Measurements from ENCODE around the gene OTUB1.

OTUB1 gene

DNA sequence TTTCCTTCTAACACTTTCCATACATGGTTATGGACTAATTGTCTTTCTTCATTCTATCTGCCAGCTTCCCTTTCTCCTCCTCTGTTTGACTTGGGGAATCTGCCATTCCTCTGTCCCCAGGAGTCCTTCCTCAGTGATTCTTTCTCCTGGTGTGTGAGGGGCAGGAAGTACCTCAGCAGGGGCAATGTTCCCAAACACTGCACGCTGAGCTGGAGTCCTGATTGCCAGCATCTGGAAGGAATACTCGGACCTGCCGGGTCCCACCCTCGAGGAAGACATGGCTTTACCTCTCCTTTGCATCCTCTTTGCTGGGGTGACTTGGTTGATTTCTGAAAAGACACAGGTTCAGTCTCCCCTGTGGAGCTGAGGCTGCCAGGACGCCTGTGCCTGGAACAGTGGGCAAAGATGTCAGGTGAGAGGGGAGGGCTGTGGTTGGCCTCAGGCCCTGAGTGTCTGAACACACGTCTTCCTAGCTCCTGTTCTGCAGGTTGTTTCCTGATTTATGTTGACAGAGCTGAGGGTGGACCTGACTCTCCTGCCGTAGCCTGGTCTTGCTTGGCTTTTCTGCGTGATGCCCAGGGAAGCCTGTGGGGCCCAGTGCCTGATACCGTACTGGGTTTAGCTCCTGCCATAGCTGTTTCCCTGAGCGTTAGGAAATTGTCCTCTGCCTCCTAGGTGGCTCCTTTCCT lies 7.5 kb upstream of the OTUB1 start:
- no peak for DNase-seq

DNA sequence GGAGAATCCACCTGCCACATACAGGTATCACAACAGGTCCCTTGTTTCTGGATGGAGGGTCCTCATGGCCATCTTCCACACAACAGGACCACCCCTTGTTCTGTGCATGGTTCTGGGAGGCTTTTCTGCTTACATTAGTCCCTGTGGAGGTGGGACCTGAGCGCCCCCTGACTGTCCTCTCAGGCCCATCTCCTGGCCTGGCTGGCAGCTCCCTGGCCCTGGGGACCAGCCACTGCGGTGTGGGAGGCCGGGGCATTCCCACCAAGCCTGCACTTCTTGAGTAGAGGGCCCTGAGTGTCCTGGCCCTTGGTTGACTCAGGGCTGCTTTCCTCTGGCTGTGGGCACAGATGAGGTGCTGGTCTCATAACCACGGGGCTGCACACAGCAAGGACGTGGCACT lies 6.8 kb upstream of the OTUB1 start:
- DNase-seq, result no peak

DNA sequence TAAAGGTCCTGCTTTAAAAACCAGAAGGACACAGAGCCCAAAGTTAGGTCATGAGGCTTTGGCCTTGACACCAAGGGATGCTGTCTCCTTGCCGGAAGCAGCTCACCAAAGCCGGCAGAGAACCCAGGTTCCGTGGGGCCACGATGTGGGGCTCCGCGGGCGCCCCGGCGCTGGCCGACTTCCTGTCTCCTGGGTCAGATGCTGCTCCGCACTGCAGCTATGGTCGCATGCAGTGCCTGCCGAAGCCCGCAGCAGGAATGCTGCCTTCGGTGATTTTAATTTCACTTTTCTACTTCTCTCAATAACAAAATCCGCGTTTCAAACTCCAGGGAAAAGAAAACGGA lies 454 bp upstream of the OTUB1 start:
- DNase-seq, result no peak

DNA sequence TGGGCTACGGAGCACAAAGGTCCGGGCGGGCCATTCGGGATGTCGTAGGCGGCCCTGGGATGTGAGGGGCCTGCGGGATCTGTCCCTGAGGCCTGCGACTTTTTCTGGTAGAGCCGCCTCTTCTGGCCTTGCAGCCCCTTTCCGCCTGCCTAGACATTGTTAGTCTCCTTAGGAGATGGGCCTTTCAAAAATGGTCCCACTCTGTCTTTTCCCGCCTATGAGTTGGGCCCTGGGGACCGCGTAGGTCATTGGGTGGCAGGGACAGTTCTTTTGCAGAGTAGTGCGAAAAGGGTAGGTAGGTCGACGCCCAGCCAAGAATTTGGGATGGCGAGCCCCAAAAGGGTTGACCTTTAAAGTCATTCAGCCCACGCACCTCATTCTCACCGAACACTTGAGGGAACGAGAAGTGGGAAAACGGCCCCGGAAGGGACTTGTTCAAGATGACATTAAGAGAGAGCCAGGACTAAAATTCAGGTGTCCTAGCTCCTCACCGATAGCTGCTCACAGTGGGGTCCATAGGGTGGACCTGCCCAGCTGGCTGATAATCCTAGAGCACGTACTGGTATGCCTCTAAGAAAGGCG lies 785 bp downstream of the OTUB1 start:
- DNase-seq, result no peak

DNA sequence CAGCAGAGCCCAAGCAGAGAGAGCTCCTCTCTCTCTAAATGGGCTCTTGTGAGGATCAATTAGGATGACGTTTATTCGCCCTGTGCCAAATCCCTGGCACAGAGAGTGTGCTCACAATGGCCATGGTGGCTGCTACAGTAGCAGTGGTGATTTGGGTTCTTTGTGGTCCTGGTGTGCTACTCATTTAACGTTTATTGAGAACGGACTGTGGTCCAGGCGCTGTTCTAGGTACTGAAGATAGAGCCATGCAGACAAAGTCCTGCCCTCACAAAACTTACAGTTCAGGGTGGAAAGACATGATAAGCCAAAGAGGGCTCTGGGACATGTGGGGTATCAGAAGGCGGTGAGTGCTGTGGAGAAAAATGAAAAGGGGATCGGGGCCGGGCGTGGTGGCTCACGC lies 5.3 kb downstream of the OTUB1 start:
- DNase-seq, result no peak

DNA sequence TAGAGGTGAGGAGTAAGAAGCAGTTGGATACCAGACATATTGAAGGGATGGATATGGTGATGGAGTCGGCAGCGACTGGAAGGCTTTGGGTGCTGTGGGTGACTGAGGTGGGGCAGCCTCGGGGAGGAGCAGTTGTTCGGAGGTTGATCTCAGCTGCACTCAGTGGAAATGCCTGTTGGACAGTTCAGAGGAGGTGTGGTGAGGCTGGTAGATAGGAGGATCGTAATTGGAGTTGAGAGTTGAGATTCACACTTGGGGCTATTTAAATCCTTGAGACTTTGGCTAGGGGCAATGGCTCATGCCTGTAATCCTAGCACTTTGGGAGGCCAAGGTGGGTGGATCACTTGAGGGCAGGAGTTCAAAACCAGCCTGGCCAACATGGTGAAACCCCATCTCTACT lies 6.9 kb downstream of the OTUB1 start:
- no peak for DNase-seq

DNA sequence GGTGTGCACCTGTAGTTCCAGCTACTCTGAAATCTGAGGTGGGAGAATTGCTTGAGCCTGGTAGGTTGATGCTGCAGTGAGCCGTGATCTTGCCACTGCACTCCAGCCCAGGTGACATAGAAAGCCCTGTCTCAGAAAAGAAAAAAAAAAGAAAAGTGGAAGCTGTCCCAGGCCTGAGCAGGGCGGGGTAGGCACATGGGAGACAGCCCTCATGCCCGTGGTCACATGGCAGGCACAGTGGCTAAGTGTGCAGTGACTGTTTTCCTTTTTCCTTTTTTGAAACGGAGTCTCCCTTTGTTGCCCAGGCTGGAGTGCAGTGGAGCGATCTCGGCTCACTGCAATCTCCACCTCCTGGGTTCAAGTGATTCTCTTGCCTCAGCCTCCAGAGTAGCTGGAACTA lies 7.8 kb downstream of the OTUB1 start:
- no peak for DNase-seq

DNA sequence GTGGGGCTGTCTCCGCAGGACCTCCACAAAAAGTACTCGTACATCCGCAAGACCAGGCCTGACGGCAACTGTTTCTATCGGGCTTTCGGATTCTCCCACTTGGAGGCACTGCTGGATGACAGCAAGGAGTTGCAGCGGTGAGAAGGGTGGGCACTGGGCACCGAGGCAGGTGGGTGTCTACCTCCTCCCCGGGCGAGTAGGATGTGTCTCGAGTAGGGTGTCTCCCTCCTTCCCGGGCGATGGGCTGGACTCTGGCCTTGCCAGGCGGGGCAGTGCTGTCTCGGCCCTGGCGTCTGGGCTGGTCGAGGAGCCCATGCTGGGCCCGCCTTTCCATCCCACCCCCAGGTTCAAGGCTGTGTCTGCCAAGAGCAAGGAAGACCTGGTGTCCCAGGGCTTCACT lies 10.3 kb downstream of the OTUB1 start:
- no peak for DNase-seq

DNA sequence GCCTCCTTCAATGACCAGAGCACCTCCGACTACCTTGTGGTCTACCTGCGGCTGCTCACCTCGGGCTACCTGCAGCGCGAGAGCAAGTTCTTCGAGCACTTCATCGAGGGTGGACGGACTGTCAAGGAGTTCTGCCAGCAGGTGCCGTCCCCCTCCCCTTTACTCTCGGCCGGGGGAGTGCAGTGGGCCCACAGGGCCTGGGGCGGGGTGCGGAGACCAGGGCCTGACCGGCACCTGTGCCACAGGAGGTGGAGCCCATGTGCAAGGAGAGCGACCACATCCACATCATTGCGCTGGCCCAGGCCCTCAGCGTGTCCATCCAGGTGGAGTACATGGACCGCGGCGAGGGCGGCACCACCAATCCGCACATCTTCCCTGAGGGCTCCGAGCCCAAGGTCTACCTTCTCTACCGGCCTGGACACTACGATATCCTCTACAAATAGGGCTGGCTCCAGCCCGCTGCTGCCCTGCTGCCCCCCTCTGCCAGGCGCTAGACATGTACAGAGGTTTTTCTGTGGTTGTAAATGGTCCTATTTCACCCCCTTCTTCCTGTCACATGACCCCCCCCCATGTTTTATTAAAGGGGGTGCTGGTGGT lies 11.0 kb downstream of the OTUB1 start:
- no peak for DNase-seq

DNA sequence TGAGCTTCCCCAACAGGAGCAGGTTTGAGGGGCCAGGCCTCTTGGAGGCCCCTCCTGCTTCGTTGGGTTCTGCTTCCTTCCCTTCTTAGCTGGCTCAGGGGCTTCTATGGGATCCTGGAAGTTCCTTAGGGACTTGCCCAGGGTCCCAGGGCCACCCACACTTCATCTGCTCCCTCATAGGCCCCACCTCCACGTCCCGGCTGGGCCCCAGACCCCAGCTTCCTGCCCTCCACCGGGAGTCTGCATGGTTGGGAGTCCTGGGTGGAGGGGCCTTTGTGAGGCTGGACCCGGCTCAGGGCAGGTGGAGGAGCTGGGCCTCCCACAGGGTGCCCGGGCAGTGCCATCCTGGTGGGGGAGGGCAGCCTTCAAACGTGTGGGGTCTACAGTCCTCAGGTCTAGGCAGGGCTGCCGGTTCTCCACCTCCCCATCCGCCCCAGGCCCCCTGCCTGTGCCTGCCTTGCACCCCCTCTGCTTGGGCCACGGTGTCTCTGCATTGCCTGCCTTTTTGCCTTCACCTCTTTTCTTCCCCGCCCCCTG lies 11.6 kb downstream of the OTUB1 start:
- DNase-seq, result no peak

DNA sequence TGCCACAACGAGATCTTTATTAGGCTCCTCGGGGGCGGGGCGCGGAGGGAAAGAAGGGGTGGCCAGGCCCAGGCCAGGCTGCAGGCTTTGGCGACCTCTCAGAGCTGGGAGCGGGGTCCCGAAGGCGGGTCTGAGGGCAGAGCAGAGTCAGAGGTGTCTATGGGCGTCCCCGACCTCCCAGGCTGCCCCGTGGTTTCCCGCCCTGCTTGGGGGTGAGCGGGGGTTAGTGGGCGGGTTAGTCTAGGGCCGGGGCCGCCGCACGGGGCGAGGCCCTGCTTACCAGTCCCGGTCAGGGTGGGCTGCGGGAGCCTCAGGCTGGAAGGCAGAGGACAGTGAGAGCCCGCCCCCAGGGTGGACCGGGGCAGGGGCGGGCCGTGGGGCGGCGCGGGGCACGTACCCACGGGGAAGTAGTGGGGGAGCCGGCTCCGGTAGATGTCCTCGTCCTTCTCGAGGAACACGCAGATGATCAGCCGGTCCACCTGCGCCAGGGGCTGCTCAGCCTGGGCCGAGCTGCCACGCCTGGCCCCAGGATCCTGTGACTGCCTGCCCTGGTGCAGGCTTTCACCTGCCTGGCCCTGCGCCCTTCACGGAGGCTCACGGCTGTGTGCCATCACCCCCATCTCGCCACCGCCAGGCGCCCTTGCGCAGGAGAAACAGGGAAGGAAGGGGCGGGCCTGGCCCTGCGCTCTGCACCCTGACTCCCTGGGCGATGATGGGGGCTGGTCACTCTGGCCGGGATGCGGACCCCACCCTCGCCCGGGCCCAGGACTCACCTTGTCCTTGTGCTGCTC lies 12.5 kb downstream of the OTUB1 start:
- DNase-seq, result peak; percentile 42

DNA sequence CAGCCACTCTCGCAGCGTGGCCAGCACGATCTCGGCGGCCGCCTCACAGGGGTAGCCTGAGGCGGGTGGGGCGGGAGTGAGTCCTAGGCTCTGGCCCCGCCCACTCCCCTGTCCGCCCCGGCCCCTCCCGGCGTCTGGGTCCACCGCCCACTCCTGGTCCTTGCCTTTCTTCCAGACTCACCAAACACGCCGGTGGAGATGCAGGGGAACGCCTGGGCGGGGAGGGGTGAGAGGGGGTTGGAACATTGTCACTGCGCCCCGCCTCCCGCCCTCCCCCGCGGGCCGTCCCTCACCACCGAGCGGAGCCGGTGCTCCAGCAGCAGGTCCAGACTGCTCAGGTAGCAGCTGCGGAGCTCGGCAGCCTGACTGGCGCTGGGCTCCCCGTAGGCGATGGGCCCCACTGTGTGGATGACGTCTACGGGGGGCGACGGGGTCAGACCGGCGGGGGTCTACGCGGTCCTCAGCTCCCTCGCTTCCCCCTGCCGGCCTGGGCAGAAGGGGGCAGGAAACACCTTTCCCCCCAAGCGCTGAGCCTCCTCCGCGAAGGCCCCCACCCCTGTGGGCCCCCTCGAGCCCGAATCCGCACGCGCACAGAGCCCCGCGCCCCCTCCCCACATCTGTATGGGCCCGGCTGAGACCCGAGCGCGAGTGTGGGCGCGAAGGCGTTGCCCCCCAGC lies 13.2 kb downstream of the OTUB1 start:
- peak; percentile 87 for DNase-seq

DNA sequence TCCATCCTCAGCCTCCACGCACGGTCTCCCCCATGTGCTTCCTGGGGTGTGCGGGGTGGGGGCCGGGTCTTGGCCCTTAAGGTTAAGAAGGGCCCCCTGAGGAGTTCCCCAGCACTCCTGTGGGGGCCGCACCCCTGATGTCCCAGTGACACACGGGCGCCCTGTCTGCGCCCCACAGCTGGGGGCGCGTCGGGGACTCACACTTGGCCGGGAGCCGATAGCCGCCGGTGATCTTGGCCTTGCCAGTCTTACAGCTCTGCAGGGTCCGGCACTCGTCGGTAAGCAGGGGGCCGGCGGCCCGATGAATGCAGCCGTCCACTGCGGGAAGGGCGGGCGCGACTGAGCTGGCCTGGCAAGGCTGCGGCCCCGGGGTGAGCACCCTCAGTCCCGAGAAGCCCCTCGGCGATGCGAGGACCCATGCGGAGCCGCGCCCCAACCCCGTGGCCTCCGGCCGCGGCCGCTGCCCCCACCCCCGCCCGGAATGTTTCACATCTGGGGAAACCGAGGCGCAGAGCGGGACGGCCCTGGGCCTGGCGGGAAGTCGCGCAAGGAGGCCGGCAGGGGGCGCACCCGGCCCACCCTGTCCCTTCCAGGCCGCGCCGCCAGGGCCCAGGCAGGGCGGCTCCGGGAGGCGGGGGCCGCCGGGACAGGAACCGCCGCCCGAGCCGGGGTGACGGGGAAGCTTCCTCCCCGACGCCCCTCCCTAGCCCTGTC lies 13.9 kb downstream of the OTUB1 start:
- peak; percentile 70 for DNase-seq

DNA sequence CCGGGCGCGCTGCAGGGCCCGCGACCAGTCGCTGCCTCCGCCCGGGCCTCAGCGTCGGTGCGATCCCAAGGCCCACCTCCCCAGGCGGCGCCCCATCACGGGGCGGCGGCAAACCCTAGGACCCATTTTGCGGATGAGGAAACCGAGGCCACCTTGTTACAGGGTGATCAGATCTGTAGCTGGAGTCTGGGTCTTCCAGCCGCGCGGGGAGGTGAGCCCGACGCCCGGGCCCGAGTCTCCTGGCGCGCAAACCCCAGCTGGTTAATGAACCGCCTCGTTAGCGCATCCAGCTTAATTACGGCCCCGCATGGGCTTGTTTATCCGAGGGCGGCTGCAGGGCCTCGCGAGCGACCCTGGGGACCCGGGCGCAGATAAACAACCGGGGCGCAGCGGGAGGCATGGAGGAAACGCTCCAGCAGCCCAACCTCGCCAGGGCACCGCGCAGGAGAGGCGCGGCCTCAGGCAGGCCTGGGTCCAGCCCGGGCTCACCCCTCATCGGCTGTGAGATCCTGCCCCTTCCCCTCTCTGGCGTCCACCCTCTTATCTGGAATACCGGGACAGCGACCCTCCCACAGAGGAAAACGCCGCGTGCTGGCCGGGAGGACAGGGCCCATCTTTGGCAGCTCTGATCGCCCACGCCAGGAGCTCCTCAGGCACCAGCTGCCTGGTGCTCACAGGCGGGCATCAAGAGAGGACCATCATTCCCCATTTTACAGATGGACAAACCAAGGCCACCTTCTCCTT lies 14.7 kb downstream of the OTUB1 start:
- no peak for DNase-seq

DNA sequence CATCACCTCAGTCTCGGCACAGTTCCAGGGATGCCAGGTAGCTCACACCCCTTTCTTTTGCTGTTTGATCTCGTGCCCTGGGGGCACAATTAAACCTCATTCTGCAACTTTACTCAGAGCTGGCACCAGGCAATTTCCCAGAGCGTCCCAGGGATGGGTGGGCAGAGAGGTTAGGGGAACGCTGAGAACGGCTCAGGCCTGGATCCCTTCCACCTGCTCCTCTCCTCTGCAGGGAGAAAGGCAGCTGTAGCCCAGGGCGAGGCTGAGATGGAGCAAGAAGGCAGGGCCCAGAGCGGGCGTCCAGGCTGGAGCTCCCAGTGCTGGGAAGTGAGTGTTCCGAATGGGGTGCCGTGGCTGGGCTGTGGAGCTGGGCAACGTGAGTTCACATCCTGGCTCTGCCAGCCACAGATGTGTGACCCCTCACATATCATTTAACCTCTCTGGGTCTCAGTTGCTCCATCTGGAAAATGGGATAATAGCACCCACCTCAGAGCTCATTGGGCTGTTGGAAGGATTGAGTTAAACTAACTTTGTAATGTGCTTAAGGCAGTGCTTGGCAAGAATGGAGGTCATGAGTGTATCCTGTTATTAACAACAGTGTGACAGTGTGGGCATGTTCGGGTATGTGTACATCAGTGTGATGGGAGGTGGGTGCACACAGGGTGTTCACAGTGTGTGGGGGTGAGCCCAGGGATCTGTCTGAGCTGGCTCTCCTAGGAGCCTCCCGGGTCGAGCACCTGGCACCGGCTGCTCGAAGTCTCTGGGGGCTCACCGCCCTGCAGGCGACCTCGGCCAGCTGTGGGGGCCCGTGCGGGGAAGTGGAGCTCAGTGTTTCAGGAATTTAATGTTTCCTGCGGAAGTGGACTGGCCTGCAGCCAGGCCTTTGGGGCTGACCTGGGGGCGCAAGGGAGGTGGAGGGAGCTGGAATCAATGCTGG lies 15.5 kb downstream of the OTUB1 start:
- DNase-seq, result no peak

DNA sequence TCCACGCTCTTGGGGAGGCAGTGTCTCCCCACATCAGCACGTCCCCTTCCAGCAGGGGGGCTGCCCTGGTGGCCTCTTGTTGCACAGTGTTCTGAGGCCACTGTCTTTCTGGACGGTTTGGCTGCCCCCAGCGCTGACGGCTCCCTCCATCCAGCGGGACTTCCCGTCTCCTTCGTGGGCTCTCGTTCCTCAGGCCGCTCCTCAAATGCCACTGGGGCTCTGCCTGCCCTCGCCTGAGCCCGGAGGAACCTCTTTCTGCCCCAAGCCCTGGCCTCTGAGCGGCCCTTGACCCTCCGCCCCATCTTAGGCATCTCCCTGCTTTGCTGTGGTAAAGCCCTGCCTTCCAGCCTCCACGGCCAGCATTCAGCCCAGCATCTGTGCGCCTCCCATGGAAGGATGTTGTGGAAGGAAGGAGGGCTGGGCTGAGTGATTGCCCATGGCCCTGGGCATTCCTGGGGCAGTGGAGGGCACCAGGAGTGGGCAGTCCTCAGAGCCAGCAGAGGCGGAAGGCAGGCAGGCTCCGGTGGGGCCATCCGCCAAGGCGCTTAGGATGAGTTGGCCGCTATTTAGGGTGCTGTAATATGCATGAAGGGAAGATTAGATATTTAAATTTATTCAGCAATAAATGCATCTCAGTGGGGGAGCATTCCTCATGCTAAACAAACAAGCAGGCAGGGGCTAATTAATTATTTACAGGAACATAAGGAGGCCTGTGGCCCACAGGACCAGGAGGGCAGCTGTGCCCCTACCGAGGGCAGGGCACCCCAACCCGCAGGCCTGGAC lies 17.8 kb downstream of the OTUB1 start:
- DNase-seq, result no peak

DNA sequence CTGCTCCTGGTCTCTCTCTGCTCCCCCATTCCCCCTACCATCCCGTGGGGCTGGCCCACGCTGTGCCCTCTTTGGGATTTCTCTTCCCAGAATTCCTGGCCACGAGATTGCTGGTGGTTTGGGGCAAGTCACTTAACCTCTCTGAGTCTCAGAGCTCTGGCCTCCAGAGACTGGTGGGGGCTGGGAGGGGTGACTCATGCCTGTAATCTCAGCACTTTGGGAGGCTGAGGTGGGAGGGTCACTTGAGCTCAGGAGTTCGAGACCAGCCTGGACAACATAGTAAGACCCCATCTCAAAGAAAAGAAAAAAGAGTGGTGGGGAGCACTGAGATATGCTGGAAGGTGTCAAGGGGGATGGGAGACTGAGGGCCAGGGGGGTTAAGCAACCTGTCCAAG lies 18.3 kb downstream of the OTUB1 start:
- DNase-seq, result no peak

DNA sequence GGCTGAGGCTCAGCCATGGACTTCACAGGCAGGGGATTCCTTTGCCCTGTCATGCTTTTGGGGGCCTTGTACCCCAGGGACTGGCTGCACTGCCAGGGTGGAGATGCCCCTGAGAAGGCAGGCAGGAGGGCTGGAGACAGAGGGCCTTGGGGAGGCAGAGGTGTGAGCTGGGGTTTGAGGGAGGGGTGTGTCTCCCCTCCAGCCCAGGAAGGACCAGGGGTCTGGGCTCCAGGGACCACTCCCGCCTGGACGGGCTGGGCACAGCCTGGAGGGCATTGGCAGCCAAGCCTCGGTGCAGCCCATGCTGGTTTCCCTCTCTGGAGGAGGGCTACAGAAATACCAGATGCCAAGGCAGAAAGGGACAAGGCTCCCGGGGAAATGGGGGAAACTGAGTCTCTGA lies 19.5 kb downstream of the OTUB1 start:
- DNase-seq, result no peak

DNA sequence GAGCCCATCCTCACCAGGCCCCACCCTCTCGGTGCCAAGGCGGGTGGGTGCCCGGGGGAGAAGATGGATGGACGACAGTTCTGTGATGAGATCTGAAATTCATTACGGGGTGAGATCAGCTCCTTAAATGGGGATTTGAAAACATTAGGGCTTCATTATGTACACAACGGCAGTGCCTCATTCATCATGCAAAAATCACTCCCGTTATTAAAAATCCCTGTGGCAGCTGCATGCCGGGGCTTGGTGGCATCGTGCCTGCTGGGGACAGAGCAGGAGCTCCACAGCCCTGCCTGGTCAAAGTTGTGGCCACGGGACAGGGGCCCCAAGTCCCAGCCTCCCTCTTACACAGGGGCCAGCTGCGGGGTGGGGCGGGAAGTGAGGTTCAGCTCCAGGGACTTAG lies 20.2 kb downstream of the OTUB1 start:
- no peak for DNase-seq

DNA sequence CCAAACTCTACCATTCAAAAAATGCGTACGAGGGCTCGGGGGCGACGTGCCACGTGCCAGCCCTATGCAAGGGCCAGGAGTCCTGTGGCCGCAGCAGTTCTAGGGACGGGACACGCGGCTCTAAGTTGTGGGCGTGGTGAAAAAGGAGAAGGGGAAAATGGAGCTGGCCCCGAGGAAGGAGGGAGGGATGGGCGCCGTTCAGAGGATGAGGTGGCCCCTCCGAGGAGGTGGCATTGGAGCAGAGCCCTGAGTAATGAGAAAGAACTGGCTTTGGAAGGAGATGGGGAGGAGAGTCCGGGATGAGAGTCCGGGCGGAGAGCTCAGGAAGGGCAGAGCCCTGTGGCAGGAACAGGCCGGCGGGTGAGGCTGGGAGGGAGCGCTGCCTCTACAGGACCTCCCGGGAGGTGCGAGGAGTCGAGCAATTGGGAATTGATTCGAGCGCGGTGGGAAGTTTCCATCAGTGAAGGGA lies 21.0 kb downstream of the OTUB1 start:
- no peak for DNase-seq
